ENCODE results near the gene CPSF7. TPM values are rescaled to one million over a fixed set of nuclear protein-coding genes. Genes with fewer than 3 reads are reported as not detected.

The CPSF7 gene
- total RNA-seq, 4 donors from 2014 or later, result 38.9 to 180 (median 42.5) TPM

GRCh38 chr11:61357233-61357893, 72.4 kb downstream of the CPSF7 start:
- H3K4me3 ChIP-seq, result no peak overlapping the region

DNA sequence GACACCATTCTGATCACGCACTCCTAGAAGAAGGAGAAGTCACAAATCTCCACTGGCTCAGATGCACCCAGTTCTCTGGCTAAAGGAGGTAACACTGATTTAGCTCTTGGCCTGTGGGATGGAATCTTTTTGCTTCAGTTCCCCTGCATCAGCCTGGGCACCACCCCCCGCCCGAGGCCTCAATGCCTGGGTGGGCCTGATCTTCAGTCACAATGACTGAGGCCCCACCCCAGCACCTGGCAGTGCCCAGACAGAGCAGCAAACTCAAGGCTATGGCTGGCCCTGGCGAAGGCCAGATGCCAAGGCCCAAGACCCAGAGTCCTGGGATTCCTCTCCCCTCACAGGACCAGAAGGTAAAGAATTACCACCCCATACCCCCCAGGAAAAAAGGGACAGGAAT, 73.1 kb downstream of the CPSF7 start:
- in situ Hi-C loops (cut with MboI; ENCODE audit: low sequenced_read_pairs in 4 of 4), result no loop called here
- ATAC-seq, result no peak
- no peak for TF ChIP-seq POLR2A (IDR thresholded peaks at IDR 0.05)
- TF ChIP-seq, protein P1, sequence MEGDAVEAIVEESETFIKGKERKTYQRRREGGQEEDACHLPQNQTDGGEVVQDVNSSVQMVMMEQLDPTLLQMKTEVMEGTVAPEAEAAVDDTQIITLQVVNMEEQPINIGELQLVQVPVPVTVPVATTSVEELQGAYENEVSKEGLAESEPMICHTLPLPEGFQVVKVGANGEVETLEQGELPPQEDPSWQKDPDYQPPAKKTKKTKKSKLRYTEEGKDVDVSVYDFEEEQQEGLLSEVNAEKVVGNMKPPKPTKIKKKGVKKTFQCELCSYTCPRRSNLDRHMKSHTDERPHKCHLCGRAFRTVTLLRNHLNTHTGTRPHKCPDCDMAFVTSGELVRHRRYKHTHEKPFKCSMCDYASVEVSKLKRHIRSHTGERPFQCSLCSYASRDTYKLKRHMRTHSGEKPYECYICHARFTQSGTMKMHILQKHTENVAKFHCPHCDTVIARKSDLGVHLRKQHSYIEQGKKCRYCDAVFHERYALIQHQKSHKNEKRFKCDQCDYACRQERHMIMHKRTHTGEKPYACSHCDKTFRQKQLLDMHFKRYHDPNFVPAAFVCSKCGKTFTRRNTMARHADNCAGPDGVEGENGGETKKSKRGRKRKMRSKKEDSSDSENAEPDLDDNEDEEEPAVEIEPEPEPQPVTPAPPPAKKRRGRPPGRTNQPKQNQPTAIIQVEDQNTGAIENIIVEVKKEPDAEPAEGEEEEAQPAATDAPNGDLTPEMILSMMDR (IDR thresholded peaks at IDR 0.05 in 4 of 5, conservative IDR thresholded peaks at IDR 0.05 in 1 of 5), result no peak
- Histone ChIP-seq H3K4me1 (peaks cover 15 to 18% of the 10 kb centered on the region in 2 donors), H3K4me3 (no peak overlapping the region), H3K9me3 (no peaks in the 10 kb centered on the region), H3K27ac (no peak overlapping the region), H3K27me3 (no peaks in the 10 kb centered on the region), H3K36me3 (peaks cover 0 to 21% of the 10 kb centered on the region in 2 donors)
- no peak for DNase-seq
- intact Hi-C loops (cut with DNase I; ENCODE audit: low total_unique reads), result no loop called here

More at GRCh38 chr11:61357233-61357893, 72.4 kb downstream of the CPSF7 start:
- in situ Hi-C loops (cut with MboI; ENCODE audit: low sequenced_read_pairs in 4 of 4), result no loop called here
- no peak for DNase-seq
- ATAC-seq, result no peak
- Histone ChIP-seq H3K9me3 (no peaks in the 10 kb centered on the region), H3K27ac (no peak overlapping the region), H3K36me3 (peaks cover 0 to 14% of the 10 kb centered on the region in 2 donors), H3K27me3 (no peaks in the 10 kb centered on the region), H3K4me1 (peaks cover 15 to 18% of the 10 kb centered on the region in 2 donors)
- no peak for TF ChIP-seq POLR2A (IDR thresholded peaks at IDR 0.05)
- TF ChIP-seq, protein P1 (IDR thresholded peaks at IDR 0.05 in 4 of 5, conservative IDR thresholded peaks at IDR 0.05 in 1 of 5), result no peak
- intact Hi-C loops (cut with DNase I; ENCODE audit: low total_unique reads), result no loop called here

GRCh38 chr11:61354208-61354607, 75.6 kb downstream of the CPSF7 start:
- no peak for DNase-seq
- TF ChIP-seq, protein P1 (IDR thresholded peaks at IDR 0.05 in 4 of 5, conservative IDR thresholded peaks at IDR 0.05 in 1 of 5), result no peak
- TF ChIP-seq POLR2A (IDR thresholded peaks at IDR 0.05), result no peak
- H3K9me3 ChIP-seq, result no peaks in the 10 kb centered on the region
- H3K4me1 ChIP-seq, result no peaks in the 10 kb centered on the region
- H3K27ac ChIP-seq, result no peak overlapping the region
- H3K36me3 ChIP-seq, result peaks cover 0 to 43% of the 10 kb centered on the region in 2 donors
- H3K4me3 ChIP-seq, result no peak overlapping the region
- no peaks in the 10 kb centered on the region for H3K27me3 ChIP-seq
- in situ Hi-C loops (cut with MboI; ENCODE audit: low sequenced_read_pairs in 4 of 4), result no loop called here
- ATAC-seq, result no peak
- intact Hi-C loops (cut with DNase I; ENCODE audit: low total_unique reads), result no loop called here

DNA sequence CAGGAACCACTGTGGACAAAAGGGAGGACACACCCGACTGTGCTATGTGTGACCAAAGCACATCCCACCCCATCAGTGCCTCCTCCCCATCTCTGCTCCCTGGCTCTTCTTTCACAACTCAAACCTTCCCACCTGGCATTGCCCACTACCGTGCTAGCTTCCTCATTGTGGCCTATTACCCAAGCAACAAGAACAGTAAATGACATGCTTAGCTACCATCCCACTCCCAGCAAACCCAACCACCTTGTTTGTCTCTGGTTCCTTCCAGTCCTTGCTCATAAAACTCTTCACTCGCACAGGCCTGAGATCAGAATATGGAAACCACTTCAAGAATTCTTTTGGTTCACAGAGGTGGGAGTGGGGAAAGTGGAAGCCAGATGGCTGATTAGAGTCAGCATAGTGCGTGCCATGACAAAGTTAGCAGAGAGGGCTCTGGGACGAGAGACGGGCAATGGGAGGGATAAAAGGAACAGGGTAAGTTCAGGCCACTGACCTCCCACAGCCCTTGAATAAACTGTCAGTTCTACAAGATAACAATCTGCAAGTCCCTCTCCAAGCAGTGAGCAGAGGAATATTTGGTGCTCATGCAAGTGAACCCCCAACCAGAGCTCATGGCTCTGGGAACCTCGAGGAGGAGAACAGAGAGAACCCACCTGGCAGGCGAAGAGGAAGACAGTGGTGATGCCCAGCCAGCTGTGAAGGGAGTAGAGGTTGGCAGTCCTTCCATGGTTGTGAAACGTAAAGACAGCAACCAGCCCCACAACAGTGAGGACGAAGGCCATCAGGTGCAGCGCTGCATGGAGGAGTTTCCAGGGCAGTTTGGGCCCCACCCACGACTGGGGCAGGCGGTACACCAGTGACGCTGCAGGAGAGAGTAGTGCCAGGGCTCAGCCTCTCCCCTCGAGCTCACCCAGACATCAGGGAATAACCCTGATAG, 76.4 kb downstream of the CPSF7 start:
- H3K4me3 ChIP-seq, result no peak overlapping the region
- DNase-seq (no peak), ATAC-seq (no peak)
- H3K36me3 ChIP-seq, result peaks cover 0 to 51% of the 10 kb centered on the region in 2 donors
- H3K9me3 ChIP-seq, result no peaks in the 10 kb centered on the region
- no peaks in the 10 kb centered on the region for H3K27me3 ChIP-seq
- H3K4me1 ChIP-seq, result no peaks in the 10 kb centered on the region
- TF ChIP-seq, protein P1 (IDR thresholded peaks at IDR 0.05 in 4 of 5, conservative IDR thresholded peaks at IDR 0.05 in 1 of 5), result no peak
- no peak for TF ChIP-seq POLR2A (IDR thresholded peaks at IDR 0.05)
- in situ Hi-C loops (cut with MboI; ENCODE audit: low sequenced_read_pairs in 4 of 4) (no loop called here), intact Hi-C loops (cut with DNase I; ENCODE audit: low total_unique reads) (no loop called here)
- H3K27ac ChIP-seq, result no peak overlapping the region

Other genes with a start within 250 kb of the CPSF7 start
- not detected for gene PGA3, start 226.5 kb downstream of the CPSF7 start, total RNA-seq
- gene PGA4, start 207.6 kb downstream of the CPSF7 start, total RNA-seq, result 1 to 10 TPM in 2 of 4 donors, not detected in 2; 1.6 to 1.9 TPM
- gene PGA5, start 188.8 kb downstream of the CPSF7 start, total RNA-seq, result not detected
- 1 to 10 TPM in 1 of 4 donors, under 1 TPM in 3; 0.31 to 1.5 (median 0.67) TPM for gene VWCE, start 134.7 kb downstream of the CPSF7 start, total RNA-seq
- gene DDB1, start 96.9 kb downstream of the CPSF7 start, total RNA-seq, result 100 to 1,000 TPM; 175 to 215 (median 189) TPM
- 10 to 100 TPM in 3 of 4 donors, 1 to 10 TPM in 1; 6.7 to 14.8 (median 11.8) TPM for gene TKFC, start 96.7 kb downstream of the CPSF7 start, total RNA-seq
- gene CYB561A3, start 68.1 kb downstream of the CPSF7 start, total RNA-seq, result 10 to 100 TPM; 23.7 to 56.6 (median 26.4) TPM
- gene TMEM138, start 67.6 kb downstream of the CPSF7 start, total RNA-seq, result 10 to 100 TPM in 3 of 4 donors, 1 to 10 TPM in 1; 9.4 to 18.4 (median 13.9) TPM
- 1 to 10 TPM; 2.6 to 8.5 (median 5.2) TPM for gene TMEM216, start 37.4 kb downstream of the CPSF7 start, total RNA-seq
- 10 to 100 TPM; 32.1 to 84.4 (median 53.8) TPM for gene SDHAF2, start 149 bp upstream of the CPSF7 start, total RNA-seq
- gene LRRC10B, start 78.8 kb upstream of the CPSF7 start, total RNA-seq, result 1 to 10 TPM in 1 of 4 donors, under 1 TPM in 1, not detected in 2; 0.13 to 1.0 TPM
- gene SYT7, start 151.1 kb upstream of the CPSF7 start, total RNA-seq, result 1 to 10 TPM in 2 of 4 donors, under 1 TPM in 2; 0.68 to 4.9 (median 1.4) TPM